HG02840 (cell line): ENCODE data around the gene CDH5.

Source experiments
- ATAC-seq: cut with Tn5 transposase; IDR thresholded peaks from one replicate; pipeline ENCODE4 v1.9.1; 2021; ENCODE audit warnings: mild to moderate bottlenecking, moderate library complexity, moderate number of reproducible peaks; ENCODE audit not compliant: unreplicated experiment, low FRiP score

The CDH5 gene

DNA sequence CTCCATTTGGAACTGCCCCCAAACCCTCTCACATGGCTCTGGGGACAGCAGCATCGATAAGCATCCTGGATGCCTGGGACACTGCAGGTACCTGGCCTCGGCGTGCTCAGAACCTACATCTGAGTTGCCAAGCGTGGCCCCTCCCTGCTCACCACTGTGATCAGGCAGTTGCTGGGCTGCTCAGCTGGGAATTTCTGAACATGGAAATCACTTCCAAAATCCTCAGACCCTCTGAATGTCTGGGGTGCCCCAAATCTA lies 6.3 kb downstream of the CDH5 start:
- no peak for ATAC-seq

- no peak for ATAC-seq
Measured at GRCh38 chr16:66373667-66374066, 7.2 kb downstream of the CDH5 start.

- ATAC-seq, result no peak
Measured at GRCh38 chr16:66374176-66374575, 7.7 kb downstream of the CDH5 start.

GRCh38 chr16:66375451-66375850 lies 9.0 kb downstream of the CDH5 start:
- ATAC-seq, result no peak

GRCh38 chr16:66376114-66376513 lies 9.6 kb downstream of the CDH5 start:
- ATAC-seq, result no peak

- no peak for ATAC-seq
Measured at GRCh38 chr16:66376577-66377305, 10.2 kb downstream of the CDH5 start.

- ATAC-seq, result no peak
Measured at GRCh38 chr16:66377324-66377723, 10.8 kb downstream of the CDH5 start.

- ATAC-seq, result no peak
Measured at GRCh38 chr16:66378741-66379570, 12.5 kb downstream of the CDH5 start.

- ATAC-seq, result no peak
Measured at GRCh38 chr16:66379571-66379941, 13.1 kb downstream of the CDH5 start.

GRCh38 chr16:66380421-66380820 lies 13.9 kb downstream of the CDH5 start:
- no peak for ATAC-seq

GRCh38 chr16:66381585-66382170 lies 15.2 kb downstream of the CDH5 start:
- ATAC-seq, result no peak

GRCh38 chr16:66382171-66382965 lies 15.9 kb downstream of the CDH5 start:
- ATAC-seq, result no peak

DNA sequence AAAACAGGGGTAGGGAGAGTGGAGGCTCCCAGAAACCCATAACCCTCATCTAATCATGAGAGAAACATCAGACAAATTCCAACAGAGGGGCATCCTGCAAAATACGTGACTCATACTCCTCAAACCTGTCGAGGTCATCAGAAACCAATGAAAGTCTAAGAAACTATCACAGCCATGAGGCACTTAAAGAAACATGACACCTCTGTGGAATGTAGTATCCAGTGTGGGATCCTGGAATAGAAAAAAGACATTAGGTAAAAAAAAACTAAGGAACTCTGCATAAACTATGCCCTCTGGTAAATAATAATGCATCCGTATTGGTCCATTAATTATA lies 16.4 kb downstream of the CDH5 start:
- ATAC-seq, result no peak

DNA sequence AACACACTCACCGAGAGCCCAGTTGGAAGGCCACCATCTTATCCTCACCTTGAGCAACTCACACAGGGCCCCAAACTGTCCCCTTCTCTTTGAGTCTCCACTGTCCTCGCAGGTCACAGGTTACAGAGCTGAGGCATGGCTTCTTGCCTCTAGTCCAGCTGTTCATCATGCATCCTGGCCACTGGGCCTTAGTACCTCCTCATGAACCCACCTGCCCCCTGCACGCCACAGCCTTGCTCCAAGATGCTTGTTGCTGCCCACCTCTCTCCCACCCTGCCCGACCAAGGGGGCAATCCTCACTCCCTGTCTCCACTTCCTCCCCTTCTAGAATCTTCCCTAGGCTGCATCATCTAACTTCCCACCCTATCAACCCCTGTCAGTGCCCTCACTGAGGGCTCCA lies 17.1 kb downstream of the CDH5 start:
- ATAC-seq, result no peak

- ATAC-seq, result no peak
Measured at GRCh38 chr16:66385415-66385814, 18.9 kb downstream of the CDH5 start.

DNA sequence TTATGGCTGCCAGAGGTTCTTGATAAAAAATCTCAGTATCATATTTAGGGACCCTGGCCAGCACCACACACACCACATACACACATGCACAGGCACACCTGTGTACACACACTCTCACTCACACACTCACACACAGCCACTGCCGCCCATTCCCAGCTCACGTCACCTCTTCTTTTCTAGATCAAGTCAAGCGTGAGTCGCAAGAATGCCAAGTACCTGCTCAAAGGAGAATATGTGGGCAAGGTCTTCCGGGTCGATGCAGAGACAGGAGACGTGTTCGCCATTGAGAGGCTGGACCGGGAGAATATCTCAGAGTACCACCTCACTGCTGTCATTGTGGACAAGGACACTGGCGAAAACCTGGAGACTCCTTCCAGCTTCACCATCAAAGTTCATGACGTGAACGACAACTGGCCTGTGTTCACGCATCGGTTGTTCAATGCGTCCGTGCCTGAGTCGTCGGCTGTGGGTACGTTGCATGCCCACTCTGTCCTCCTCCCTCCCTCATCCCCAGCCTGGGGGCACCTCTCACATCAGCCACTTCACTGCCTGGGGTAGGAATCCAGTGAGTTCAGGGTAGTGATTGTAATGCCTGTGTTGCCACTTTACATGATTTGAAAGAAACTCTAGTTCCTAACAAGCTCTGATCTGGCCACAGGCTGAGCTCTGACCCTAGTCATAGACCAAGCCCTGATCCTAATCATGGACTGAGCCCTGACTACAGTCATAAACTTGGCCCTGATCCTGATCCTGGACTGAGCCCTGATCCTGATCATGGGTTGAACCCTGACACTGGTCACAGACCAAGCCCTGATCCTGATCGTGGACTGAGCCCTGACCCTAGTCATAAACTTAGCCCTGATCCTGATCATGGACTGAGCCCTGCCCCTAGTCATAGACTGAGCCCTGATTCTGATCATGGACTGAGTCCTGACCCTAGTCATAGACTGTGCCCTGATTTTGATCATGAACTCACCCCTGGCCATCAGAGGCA lies 20.4 kb downstream of the CDH5 start:
- no peak for ATAC-seq

DNA sequence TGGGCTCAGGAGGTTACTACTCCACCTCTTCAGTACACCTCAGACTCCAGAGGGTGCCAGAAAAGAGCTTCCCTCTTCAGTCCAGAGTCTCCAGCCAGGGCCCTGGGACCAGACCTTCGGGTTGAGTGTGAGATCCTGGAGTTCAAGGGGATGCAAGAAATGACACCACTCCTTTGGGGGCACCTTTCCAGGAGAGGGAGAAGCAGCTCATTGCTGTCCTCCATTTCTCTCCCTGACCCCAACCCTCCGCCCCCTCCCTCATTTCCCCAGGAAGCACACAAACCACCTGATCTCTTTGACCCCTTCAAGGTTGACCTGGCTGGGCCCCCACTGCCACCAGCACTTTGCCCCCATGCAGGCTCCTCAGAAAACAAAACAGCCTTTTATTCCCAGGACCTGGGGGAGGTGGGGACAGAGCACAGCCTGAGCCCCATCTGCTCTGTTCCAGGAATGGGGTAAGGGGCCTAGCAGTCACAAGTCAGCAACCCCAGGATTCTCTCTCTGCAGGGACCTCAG lies 21.4 kb downstream of the CDH5 start:
- no peak for ATAC-seq

- ATAC-seq, result no peak
Measured at GRCh38 chr16:66388350-66389139, 22.1 kb downstream of the CDH5 start.
